ENCODE results near the gene GPR146.

GRCh38 chr7:999941-1000935, 44.1 kb upstream of the GPR146 start:
- TF ChIP-seq CTCF (IDR thresholded peaks at IDR 0.05) (no peak), POLR2A (IDR thresholded peaks at IDR 0.05) (no peak)

All from thyroid gland (tissue), 4 donors.